SK-N-SH treated with all-trans-retinoic acid at 6 μM for 48 hours (cell line): ENCODE measurements around the gene IDUA.

ENCODE experiments used
- ATAC-seq: fragments of 200-7000 bp; cut with Tn5 transposase; 3 replicates; pipeline ENCODE4 v1.9.1; 2020; ENCODE audit warnings: mild to moderate bottlenecking, moderate library complexity
- BACH2 ChIP-seq: fragments of 250-450 bp; sonication (Bioruptor Pico); IDR thresholded peaks from 2 replicates; pipeline ENCODE4 v1.9.0; 2021; ENCODE audit warnings: mild to moderate bottlenecking, borderline replicate concordance
- CSDC2 ChIP-seq: fragments of 250-450 bp; sonication (Bioruptor Pico); IDR thresholded peaks from 2 replicates; pipeline ENCODE4 v1.5.0; 2020; ENCODE audit warnings: mild to moderate bottlenecking, moderate library complexity
- CSRNP3 ChIP-seq: fragments of 250-450 bp; sonication (Bioruptor Pico); IDR thresholded peaks from 2 replicates; pipeline ENCODE4 v1.5.1; 2021; ENCODE audit warnings: mild to moderate bottlenecking, moderate library complexity
- ESRRG ChIP-seq: fragments of 250-450 bp; sonication (Bioruptor Pico); IDR thresholded peaks from 2 replicates; pipeline ENCODE4 v1.6.1; 2021; ENCODE audit warnings: mild to moderate bottlenecking
- GLIS3 ChIP-seq: fragments of 250-450 bp; sonication (Bioruptor Pico); IDR thresholded peaks from 2 replicates; pipeline ENCODE4 v1.5.0; 2020; ENCODE audit warnings: mild to moderate bottlenecking, moderate library complexity
- ISL1 ChIP-seq: fragments of 250-450 bp; sonication (Bioruptor Pico); IDR thresholded peaks from 2 replicates; pipeline ENCODE4 v2.1.2; 2022; ENCODE audit warnings: mild to moderate bottlenecking, moderate library complexity
- OSR1 ChIP-seq: fragments of 250-450 bp; sonication (Bioruptor Pico); IDR thresholded peaks from 2 replicates; pipeline ENCODE4 v1.8.0; 2022; ENCODE audit warnings: moderate library complexity, mild to moderate bottlenecking, inconsistent platforms
- POU6F1 ChIP-seq: fragments of 250-450 bp; sonication (Bioruptor Pico); IDR thresholded peaks from 2 replicates; pipeline ENCODE4 v1.8.0; 2021; ENCODE audit warnings: low read depth, mild to moderate bottlenecking, moderate library complexity, borderline replicate concordance
- PPARA ChIP-seq: fragments of 250-450 bp; sonication (Bioruptor Pico); IDR thresholded peaks from 2 replicates; pipeline ENCODE4 v1.5.0; 2020; ENCODE audit warnings: mild to moderate bottlenecking, borderline replicate concordance
- RARB ChIP-seq: fragments of 250-450 bp; sonication (Bioruptor Pico); IDR thresholded peaks from 2 replicates; pipeline ENCODE4 v1.8.0; 2021; ENCODE audit warnings: mild to moderate bottlenecking, moderate library complexity
- TCF4 ChIP-seq: fragments of 250-450 bp; sonication (Bioruptor Pico); IDR thresholded peaks from 2 replicates; pipeline ENCODE4 v1.8.0; 2021; ENCODE audit warnings: mild to moderate bottlenecking, moderate library complexity, borderline replicate concordance
- ZC3H10 ChIP-seq: fragments of 250-450 bp; sonication (Bioruptor Pico); IDR thresholded peaks from 2 replicates; pipeline ENCODE4 v1.5.1; 2021; ENCODE audit warnings: mild to moderate bottlenecking, moderate library complexity
- ZFP3 ChIP-seq: fragments of 250-450 bp; sonication (Bioruptor Pico); IDR thresholded peaks from 2 replicates; pipeline ENCODE4 v1.5.0; 2020; ENCODE audit warnings: mild to moderate bottlenecking, moderate library complexity
- ZFP30 ChIP-seq: fragments of 450-650 bp; formaldehyde crosslinking; IDR thresholded peaks from 2 replicates; pipeline ENCODE4 v1.5.0; 2022; ENCODE audit warnings: mild to moderate bottlenecking, moderate library complexity
- ZNF565 ChIP-seq: fragments of 450-650 bp; formaldehyde crosslinking; conservative IDR thresholded peaks from 2 replicates; pipeline ENCODE4 v1.5.0; 2020; ENCODE audit warnings: low read depth, mild to moderate bottlenecking, moderate library complexity
- ZNF70 ChIP-seq: fragments of 450-650 bp; formaldehyde crosslinking; IDR thresholded peaks from 2 replicates; pipeline ENCODE4 v1.5.0; 2020; ENCODE audit warnings: mild to moderate bottlenecking, moderate library complexity
- ZNF8 ChIP-seq: fragments of 450-650 bp; formaldehyde crosslinking; IDR thresholded peaks from 2 replicates; pipeline ENCODE4 v1.5.0; 2020; ENCODE audit warnings: mild to moderate bottlenecking, moderate library complexity
- TF ChIP-seq, protein P1 (sequence below): fragments of 250-450 bp; sonication (Bioruptor Pico); IDR thresholded peaks from 2 replicates; pipeline ENCODE4 v1.5.0; 2020; ENCODE audit warnings: mild to moderate bottlenecking, moderate library complexity

The IDUA gene

DNA sequence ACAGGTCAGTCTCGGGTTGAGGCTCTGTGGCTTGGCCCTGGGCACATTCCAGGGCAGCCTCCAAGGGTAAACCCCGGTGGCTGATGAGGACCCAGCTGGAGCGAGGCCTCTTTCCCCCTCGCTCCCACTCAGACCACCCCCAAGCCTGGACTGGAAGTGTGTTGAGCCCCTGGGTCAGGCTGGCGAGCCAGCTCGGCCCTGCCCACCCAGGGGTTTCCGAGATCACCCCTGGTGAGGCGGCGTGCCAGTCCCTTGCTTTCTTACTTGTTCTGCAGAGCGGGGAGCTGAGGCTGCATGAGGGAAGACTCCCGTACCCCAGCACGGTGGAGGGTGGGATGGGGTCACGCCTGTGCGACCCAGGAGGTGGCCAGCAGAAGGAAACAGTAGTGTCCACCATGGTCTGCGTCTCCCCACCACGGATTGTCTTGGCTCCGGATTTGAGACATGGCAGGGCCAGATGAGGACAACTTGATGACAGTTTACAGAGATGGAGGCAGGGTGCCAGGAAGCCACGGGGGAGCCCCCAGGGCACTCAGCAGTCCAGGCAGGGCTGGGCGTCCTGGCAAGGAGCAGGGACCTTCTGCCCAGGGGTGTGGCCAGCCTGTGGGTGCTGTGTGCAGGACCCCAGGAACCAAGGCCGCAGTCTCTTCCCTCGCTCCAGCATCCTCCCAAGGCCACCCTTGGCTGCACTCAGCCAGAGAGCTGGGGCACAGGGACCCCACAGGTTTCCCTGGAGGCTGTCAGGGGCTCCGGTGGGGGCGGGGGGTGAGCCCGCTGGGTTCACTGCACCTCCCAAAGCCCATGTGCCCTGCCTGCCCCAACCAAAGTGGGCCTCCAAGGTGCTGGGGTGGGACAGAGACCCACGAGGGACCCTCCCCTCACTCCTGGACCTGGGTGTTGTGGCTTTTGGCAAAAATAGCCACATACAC lies 18.0 kb downstream of the IDUA start:
- TF ChIP-seq CSRNP3 (CRISPR knock-in tag) = no peak
- TF ChIP-seq, protein P1, sequence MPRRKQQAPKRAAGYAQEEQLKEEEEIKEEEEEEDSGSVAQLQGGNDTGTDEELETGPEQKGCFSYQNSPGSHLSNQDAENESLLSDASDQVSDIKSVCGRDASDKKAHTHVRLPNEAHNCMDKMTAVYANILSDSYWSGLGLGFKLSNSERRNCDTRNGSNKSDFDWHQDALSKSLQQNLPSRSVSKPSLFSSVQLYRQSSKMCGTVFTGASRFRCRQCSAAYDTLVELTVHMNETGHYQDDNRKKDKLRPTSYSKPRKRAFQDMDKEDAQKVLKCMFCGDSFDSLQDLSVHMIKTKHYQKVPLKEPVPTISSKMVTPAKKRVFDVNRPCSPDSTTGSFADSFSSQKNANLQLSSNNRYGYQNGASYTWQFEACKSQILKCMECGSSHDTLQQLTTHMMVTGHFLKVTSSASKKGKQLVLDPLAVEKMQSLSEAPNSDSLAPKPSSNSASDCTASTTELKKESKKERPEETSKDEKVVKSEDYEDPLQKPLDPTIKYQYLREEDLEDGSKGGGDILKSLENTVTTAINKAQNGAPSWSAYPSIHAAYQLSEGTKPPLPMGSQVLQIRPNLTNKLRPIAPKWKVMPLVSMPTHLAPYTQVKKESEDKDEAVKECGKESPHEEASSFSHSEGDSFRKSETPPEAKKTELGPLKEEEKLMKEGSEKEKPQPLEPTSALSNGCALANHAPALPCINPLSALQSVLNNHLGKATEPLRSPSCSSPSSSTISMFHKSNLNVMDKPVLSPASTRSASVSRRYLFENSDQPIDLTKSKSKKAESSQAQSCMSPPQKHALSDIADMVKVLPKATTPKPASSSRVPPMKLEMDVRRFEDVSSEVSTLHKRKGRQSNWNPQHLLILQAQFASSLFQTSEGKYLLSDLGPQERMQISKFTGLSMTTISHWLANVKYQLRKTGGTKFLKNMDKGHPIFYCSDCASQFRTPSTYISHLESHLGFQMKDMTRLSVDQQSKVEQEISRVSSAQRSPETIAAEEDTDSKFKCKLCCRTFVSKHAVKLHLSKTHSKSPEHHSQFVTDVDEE (CRISPR knock-in tag) = no peak
- TF ChIP-seq ZFP3 (CRISPR knock-in tag) = no peak
- no peak for TF ChIP-seq POU6F1 (CRISPR knock-in tag)
- no peak for TF ChIP-seq BACH2 (CRISPR knock-in tag)
- no peak for TF ChIP-seq ESRRG
- no peak for TF ChIP-seq ISL1 (CRISPR knock-in tag)
- no peak for TF ChIP-seq ZNF70
- no peak for TF ChIP-seq ZNF8 (CRISPR knock-in tag)
- TF ChIP-seq GLIS3 = no peak
- no peak for TF ChIP-seq CSDC2 (CRISPR knock-in tag)
- peak; percentile 3; the same call in 1 of the 3 replicates for ATAC-seq

DNA sequence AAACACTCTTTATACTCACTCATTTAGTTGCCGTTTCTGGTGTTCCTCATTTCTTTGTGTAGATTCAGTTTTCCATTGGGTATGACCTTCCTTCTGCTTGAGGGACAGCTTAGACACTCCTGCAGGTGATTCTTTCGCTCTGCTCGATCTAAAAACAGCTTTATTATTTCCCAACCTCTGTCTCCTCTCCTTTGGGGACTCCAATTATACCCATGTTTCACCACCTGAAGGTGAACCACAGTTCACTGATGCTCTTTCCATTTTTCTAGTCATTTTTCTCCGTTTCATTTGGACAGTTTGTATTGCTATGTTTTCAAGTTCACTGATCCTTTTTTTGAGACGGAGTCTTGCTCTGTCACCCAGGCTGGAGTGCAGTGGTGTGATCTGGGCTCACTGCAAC lies 20.0 kb downstream of the IDUA start:
- no peak for ATAC-seq
- TF ChIP-seq CSRNP3 (CRISPR knock-in tag) (no peak), RARB (CRISPR knock-in tag) (no peak), ZFP3 (CRISPR knock-in tag) (no peak), PPARA (CRISPR knock-in tag) (no peak), POU6F1 (CRISPR knock-in tag) (no peak), ZNF8 (CRISPR knock-in tag) (no peak), ZC3H10 (CRISPR knock-in tag) (no peak), ZNF565 (CRISPR knock-in tag) (no peak)
- TF ChIP-seq, all 23 proteins: peak for 0

- no peak for TF ChIP-seq OSR1 (CRISPR knock-in tag)
- TF ChIP-seq ESRRG = no peak
- no peak for TF ChIP-seq TCF4 (CRISPR knock-in tag)
- no peak for TF ChIP-seq POU6F1 (CRISPR knock-in tag)
- TF ChIP-seq ISL1 (CRISPR knock-in tag) = no peak
- TF ChIP-seq ZNF70 = no peak
- TF ChIP-seq PPARA (CRISPR knock-in tag) = no peak
- no peak for TF ChIP-seq ZFP30 (CRISPR knock-in tag)
- no peak for TF ChIP-seq ZNF565 (CRISPR knock-in tag)
- no peak for ATAC-seq
Observed at GRCh38 chr4:1008840-1009541, 22.1 kb downstream of the IDUA start.
